Superior temporal gyrus (tissue), 1 donor: Measurements from ENCODE around the gene ROBO1.

Source experiments
- DNase-seq: peaks from one replicate; pipeline ENCODE4 v3.0.0-alpha.2; 2016; ENCODE audit errors: extremely low spot score

Gene ROBO1

GRCh38 chr3:79461129-79461792 is 306.5 kb downstream of the ROBO1 start:
- no peak for DNase-seq

- DNase-seq = no peak
Measured at GRCh38 chr3:79453600-79453999, 314.2 kb downstream of the ROBO1 start.

GRCh38 chr3:79436387-79436786 is 331.4 kb downstream of the ROBO1 start:
- DNase-seq = no peak

GRCh38 chr3:79427081-79427480 is 340.7 kb downstream of the ROBO1 start:
- DNase-seq = no peak

GRCh38 chr3:79424811-79425210 is 343.0 kb downstream of the ROBO1 start:
- no peak for DNase-seq

GRCh38 chr3:79423417-79423816 is 344.4 kb downstream of the ROBO1 start:
- DNase-seq = no peak

GRCh38 chr3:79421273-79421672 is 346.5 kb downstream of the ROBO1 start:
- no peak for DNase-seq

GRCh38 chr3:79418855-79419621 is 348.8 kb downstream of the ROBO1 start:
- no peak for DNase-seq

GRCh38 chr3:79415356-79415755 is 352.4 kb downstream of the ROBO1 start:
- DNase-seq = no peak

- no peak for DNase-seq
Measured at GRCh38 chr3:79414806-79415205, 353.0 kb downstream of the ROBO1 start.

- no peak for DNase-seq
Measured at GRCh38 chr3:79414035-79414434, 353.8 kb downstream of the ROBO1 start.

GRCh38 chr3:79412537-79412936 is 355.3 kb downstream of the ROBO1 start:
- no peak for DNase-seq

GRCh38 chr3:79410617-79411016 is 357.2 kb downstream of the ROBO1 start:
- no peak for DNase-seq

GRCh38 chr3:79410136-79410535 is 357.7 kb downstream of the ROBO1 start:
- DNase-seq = no peak

GRCh38 chr3:79406175-79406574 is 361.6 kb downstream of the ROBO1 start:
- DNase-seq = no peak

- DNase-seq = no peak
Measured at GRCh38 chr3:79405183-79405582, 362.6 kb downstream of the ROBO1 start.

- DNase-seq = no peak
Measured at GRCh38 chr3:79396595-79396994, 371.2 kb downstream of the ROBO1 start.

- DNase-seq = no peak
Measured at GRCh38 chr3:79392479-79392878, 375.3 kb downstream of the ROBO1 start.

GRCh38 chr3:79390352-79390751 is 377.4 kb downstream of the ROBO1 start:
- DNase-seq = no peak

- DNase-seq = no peak
Measured at GRCh38 chr3:79385211-79385610, 382.6 kb downstream of the ROBO1 start.

- no peak for DNase-seq
Measured at GRCh38 chr3:79383402-79384012, 384.3 kb downstream of the ROBO1 start.

- DNase-seq = no peak
Measured at GRCh38 chr3:79380581-79380980, 387.2 kb downstream of the ROBO1 start.

- DNase-seq = no peak
Measured at GRCh38 chr3:79378064-79378463, 389.7 kb downstream of the ROBO1 start.
